ENCODE results near the gene TMEM198. TPM values are rescaled to one million over a fixed set of nuclear protein-coding genes. Genes with fewer than 3 reads are reported as not detected.

The TMEM198 gene
- total and polyA plus RNA-seq, 2 of the 4 experiments (the other 2 are of a cell fraction): 0.18 to 2.2 TPM

DNA sequence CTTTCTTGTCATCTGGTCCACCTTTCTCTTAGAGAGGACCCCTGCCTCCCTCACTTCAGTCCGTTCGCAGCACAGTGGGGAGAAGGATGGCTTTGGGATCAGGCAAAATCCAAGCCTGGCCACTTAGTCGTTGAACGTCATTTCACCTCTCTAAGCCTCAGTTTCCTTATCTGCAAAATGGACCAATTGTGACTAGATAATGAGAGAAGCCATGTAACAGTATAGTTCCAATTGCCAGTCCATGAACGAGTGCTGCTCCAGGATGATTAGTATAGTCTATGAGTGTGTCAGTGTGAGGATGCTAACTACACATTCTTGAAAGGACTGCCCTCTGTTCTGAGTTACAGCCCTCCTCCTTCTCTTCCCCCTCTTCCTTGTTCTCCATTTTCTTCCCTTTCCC is 29.3 kb downstream of the TMEM198 start:
- H2BK15ac ChIP-seq (ENCODE audit: low read depth, low read length): no peak overlapping the region
- no peak overlapping the region for H3K9ac ChIP-seq (ENCODE audit: low read depth, low read length)
- H3K56ac ChIP-seq (ENCODE audit: extremely low read depth, insufficient read depth, low read length): no peak overlapping the region
- no CpG with 5 or more reads among the region's 5 CpGs for WGBS, 2 experiments (ENCODE audit: extremely low coverage in 2 of 2, insufficient read length in 1 of 2)
- H3K9me1 ChIP-seq (ENCODE audit: insufficient read depth, low read length): peaks cover 2% of the 10 kb centered on the region; the same call in 1 of the 2 replicates
- H3K9me3 ChIP-seq (ENCODE audit: control insufficient read depth, insufficient read depth, low read length): no peaks in the 10 kb centered on the region
- no peak overlapping the region for H3K4me3 ChIP-seq (ENCODE audit: insufficient read depth, low read depth, low read length)
- peaks cover 2% of the 10 kb centered on the region; the same call in 1 of the 2 replicates for H3K36me3 ChIP-seq (ENCODE audit: control insufficient read depth, insufficient read depth, low read length)
- no peak overlapping the region for H2AK5ac ChIP-seq (ENCODE audit: low read depth, low read length)
- H4K5ac ChIP-seq (ENCODE audit: low read depth, low read length): no peak overlapping the region
- ChIA-PET CTCF (no interaction called here), POLR2A (ENCODE audit: unreplicated experiment) (no interaction called here)
- no peak overlapping the region for H4K8ac ChIP-seq (ENCODE audit: low read depth in 2 of 2, low read length in 2 of 2)
- no peak overlapping the region for H3K14ac ChIP-seq (replicated peaks; ENCODE audit: low read depth, low read length)
- peaks cover 14% of the 10 kb centered on the region for H3K4me1 ChIP-seq (ENCODE audit: control insufficient read depth, insufficient read depth, low read length)
- H3K27ac ChIP-seq (ENCODE audit: insufficient read depth, low read length): no peak overlapping the region
- dilution Hi-C loops (cut with HindIII; ENCODE audit: low sequenced_read_pairs, unreplicated experiment) (no loop called here), intact Hi-C loops (cut with micrococcal nuclease) (no loop called here), in situ Hi-C loops (cut with MboI; ENCODE audit: low sequenced_read_pairs) (no loop called here)
- no peaks in the 10 kb centered on the region for H4K20me1 ChIP-seq (ENCODE audit: insufficient read depth, low read length)
- no peak overlapping the region for H2AK9ac ChIP-seq (replicated peaks; ENCODE audit: low read depth, low read length, poor library complexity)
- H3K18ac ChIP-seq (ENCODE audit: low read depth, low read length): no peak overlapping the region
- no peak overlapping the region for H2BK120ac ChIP-seq (ENCODE audit: low read depth, low read length)
- no TSS peak for BruUV-seq (replicated peaks)
- no peak overlapping the region for H2AFZ ChIP-seq (replicated peaks; ENCODE audit: low read length, poor library complexity)
- TF ChIP-seq NFE2L2 (IDR thresholded peaks at IDR 0.05; ENCODE audit: low read depth, low read length) (no peak), MAFK (IDR thresholded peaks at IDR 0.05; ENCODE audit: low read depth, low read length) (no peak), MXI1 (IDR thresholded peaks at IDR 0.05; ENCODE audit: borderline replicate concordance, low read depth, low read length) (no peak), MAZ (IDR thresholded peaks at IDR 0.05; ENCODE audit: borderline replicate concordance, low read depth, low read length) (no peak), RFX5 (IDR thresholded peaks at IDR 0.05; ENCODE audit: low read depth, low read length) (no peak)
- peaks cover 11 to 14% of the 10 kb centered on the region in 2 experiments for H3K79me1 ChIP-seq (ENCODE audit: low read depth in 1 of 2, low read length in 2 of 2)
- H2BK5ac ChIP-seq (ENCODE audit: low read depth, low read length, poor library complexity, severe bottlenecking): no peak overlapping the region
- no peak overlapping the region for H2BK20ac ChIP-seq (ENCODE audit: low read depth, low read length)
- no peak overlapping the region for H3K4me2 ChIP-seq (ENCODE audit: low read depth, low read length)
- no peak overlapping the region for H4K91ac ChIP-seq (ENCODE audit: insufficient read depth, low read depth, low read length)
- peaks cover 14% of the 10 kb centered on the region for H3K27me3 ChIP-seq (ENCODE audit: control insufficient read depth, insufficient read depth, low read length)
- no peak overlapping the region for H3K4ac ChIP-seq (ENCODE audit: low read depth, low read length)
- no peak for ATAC-seq (ENCODE audit: low read depth)
- DNase-seq: no peak
- H3K23ac ChIP-seq (ENCODE audit: low read depth, low read length): no peak overlapping the region

Measured in IMR-90 (cell line).